K562 treated with DMSO at 1 percent for 24 hours (cell line): Measurements from ENCODE around the gene GDPD4. TPM values are rescaled to one million over a fixed set of nuclear protein-coding genes. Genes with fewer than 3 reads are reported as not detected.

Experiments
- total RNA-seq: library from RNA; unstranded; fragments of 300-600 nt; gene quantifications from 2 replicates; pipeline ENCODE4 v1.2.3, GENCODE V29; 2022; ENCODE audit warnings: low read depth; ENCODE audit not compliant: insufficient read depth

GDPD4 gene, protein sequence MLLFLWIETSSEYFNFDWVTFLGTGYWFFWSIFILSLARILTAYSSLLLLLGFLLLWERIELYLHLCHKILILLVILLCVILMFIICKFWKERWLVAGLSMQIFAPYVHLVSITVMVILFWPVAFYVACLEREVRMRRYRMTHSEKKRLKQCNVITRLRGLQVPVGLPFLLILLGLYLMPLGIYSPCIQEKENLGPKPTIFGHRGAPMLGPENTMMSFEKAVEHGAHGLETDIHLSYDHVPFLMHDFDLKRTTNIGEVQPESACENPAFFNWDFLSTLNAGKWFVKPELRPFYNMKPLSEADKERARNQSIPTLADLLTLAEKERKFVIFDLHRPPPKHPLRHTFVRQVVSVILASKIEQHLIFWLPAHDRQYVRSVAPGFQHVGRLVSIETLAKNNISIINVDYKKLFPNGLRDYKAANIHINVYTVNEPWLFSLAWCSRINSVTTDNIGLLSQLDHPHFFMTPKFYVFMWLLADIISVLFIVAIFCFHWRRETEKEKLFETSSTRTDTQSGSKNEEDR
- 0.92 TPM in 1 of 2 replicates, not detected in the other for total RNA-seq

DNA sequence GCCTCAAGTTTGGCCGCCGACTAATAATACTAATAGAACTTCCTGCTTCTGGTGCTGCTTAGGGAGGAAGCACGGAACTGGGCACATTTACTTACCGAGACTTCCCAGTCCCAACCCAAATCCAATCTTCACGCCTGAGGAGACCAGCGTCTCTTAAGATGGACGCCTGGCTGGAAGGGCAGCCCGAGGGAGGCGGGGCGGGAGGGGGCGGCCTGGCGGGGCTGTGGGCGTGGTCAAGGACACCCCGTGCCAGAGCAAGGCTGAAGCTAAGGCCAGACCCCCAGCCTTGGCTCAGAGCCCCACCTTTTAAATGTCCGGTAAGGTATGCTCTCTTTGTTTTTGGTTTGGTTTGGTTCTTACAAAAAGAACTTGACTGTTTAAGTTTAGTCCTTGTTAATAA lies at the start of gene GDPD4:
TSS of gene GDPD4 (minus strand) at position 177 of the 400 bp plus-strand sequence. CDS start 16,549 bp downstream, outside the sequence.

Other genes with a start within 250 kb of the GDPD4 start
- gene CAPN5, start 234.7 kb downstream of the GDPD4 start, total RNA-seq, result 1.7 and 2.0 TPM in 2 replicates
- not detected in 2 replicates for gene OMP, start 198.8 kb downstream of the GDPD4 start, total RNA-seq
- gene MYO7A, start 173.4 kb downstream of the GDPD4 start, total RNA-seq, result 0.46 and 0.75 TPM in 2 replicates
- gene PAK1, start 172.4 kb upstream of the GDPD4 start, total RNA-seq, result 2.9 and 4.0 TPM in 2 replicates